HFF-Myc (cell line): ENCODE measurements around the gene BORCS5.
A peak's percentile ranks its signal among the peaks of the same experiment; 100 is the strongest.

Experiments used
- DNase-seq: peaks from one replicate; pipeline ENCODE4 v3.0.0-alpha.2; 2011; ENCODE audit warnings: low read depth; ENCODE audit errors: extremely low read depth
- H3K4me3 ChIP-seq: replicated peaks from 2 replicates; pipeline ENCODE4 v1.5.1; 2011; ENCODE audit warnings: low read depth, mild to moderate bottlenecking, control low read depth, low read length
- CTCF ChIP-seq: IDR thresholded peaks from 2 replicates; pipeline ENCODE4 v1.5.1; 2012; ENCODE audit warnings: mild to moderate bottlenecking, low read depth, low read length, control low read depth; ENCODE audit errors: missing control alignments

The BORCS5 gene

GRCh38 chr12:12379831-12380730 is 23.2 kb downstream of the BORCS5 start:
- no peak for DNase-seq
- TF ChIP-seq CTCF, result no peak
- H3K4me3 ChIP-seq, result no peak overlapping the region

GRCh38 chr12:12380949-12381593 is 24.2 kb downstream of the BORCS5 start:
- no peak for TF ChIP-seq CTCF
- H3K4me3 ChIP-seq, result no peak overlapping the region
- DNase-seq, result no peak

- TF ChIP-seq CTCF, result no peak
- DNase-seq, result no peak
- H3K4me3 ChIP-seq, result no peak overlapping the region
Measured at GRCh38 chr12:12381982-12382381, 25.1 kb downstream of the BORCS5 start.

- DNase-seq, result no peak
- TF ChIP-seq CTCF, result no peak
- no peak overlapping the region for H3K4me3 ChIP-seq
Measured at GRCh38 chr12:12384571-12385340, 27.9 kb downstream of the BORCS5 start.

- H3K4me3 ChIP-seq, result no peak overlapping the region
- no peak for TF ChIP-seq CTCF
- DNase-seq, result peak; percentile 33
Measured at GRCh38 chr12:12387501-12387900, 30.6 kb downstream of the BORCS5 start.

- DNase-seq, result no peak
- H3K4me3 ChIP-seq, result no peak overlapping the region
- no peak for TF ChIP-seq CTCF
Measured at GRCh38 chr12:12392413-12392812, 35.5 kb downstream of the BORCS5 start.
